ENCODE results near the gene PTPRT.

DNA sequence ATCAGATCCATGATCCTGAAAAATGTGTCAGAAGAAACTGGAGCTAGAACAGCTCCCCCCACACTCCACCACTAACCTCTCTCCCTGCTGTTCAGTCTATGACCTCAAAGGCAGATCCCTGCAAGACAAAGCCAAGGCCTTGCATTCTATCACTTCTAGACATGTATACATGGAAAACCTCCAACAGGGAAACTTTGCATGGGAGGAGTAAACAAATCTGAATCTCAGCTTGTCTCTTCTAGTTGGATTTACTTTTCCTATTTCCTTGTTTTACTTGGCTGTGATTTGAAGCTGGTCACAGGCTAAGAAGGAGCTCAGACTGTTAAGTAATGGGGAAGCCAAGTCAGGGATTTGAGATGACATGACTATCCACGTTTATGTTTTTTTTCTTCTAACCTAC is 1114.8 kb downstream of the PTPRT start:
- TF ChIP-seq, protein P1, sequence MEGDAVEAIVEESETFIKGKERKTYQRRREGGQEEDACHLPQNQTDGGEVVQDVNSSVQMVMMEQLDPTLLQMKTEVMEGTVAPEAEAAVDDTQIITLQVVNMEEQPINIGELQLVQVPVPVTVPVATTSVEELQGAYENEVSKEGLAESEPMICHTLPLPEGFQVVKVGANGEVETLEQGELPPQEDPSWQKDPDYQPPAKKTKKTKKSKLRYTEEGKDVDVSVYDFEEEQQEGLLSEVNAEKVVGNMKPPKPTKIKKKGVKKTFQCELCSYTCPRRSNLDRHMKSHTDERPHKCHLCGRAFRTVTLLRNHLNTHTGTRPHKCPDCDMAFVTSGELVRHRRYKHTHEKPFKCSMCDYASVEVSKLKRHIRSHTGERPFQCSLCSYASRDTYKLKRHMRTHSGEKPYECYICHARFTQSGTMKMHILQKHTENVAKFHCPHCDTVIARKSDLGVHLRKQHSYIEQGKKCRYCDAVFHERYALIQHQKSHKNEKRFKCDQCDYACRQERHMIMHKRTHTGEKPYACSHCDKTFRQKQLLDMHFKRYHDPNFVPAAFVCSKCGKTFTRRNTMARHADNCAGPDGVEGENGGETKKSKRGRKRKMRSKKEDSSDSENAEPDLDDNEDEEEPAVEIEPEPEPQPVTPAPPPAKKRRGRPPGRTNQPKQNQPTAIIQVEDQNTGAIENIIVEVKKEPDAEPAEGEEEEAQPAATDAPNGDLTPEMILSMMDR (IDR thresholded peaks at IDR 0.05) = no peak
- TF ChIP-seq, protein P2, sequence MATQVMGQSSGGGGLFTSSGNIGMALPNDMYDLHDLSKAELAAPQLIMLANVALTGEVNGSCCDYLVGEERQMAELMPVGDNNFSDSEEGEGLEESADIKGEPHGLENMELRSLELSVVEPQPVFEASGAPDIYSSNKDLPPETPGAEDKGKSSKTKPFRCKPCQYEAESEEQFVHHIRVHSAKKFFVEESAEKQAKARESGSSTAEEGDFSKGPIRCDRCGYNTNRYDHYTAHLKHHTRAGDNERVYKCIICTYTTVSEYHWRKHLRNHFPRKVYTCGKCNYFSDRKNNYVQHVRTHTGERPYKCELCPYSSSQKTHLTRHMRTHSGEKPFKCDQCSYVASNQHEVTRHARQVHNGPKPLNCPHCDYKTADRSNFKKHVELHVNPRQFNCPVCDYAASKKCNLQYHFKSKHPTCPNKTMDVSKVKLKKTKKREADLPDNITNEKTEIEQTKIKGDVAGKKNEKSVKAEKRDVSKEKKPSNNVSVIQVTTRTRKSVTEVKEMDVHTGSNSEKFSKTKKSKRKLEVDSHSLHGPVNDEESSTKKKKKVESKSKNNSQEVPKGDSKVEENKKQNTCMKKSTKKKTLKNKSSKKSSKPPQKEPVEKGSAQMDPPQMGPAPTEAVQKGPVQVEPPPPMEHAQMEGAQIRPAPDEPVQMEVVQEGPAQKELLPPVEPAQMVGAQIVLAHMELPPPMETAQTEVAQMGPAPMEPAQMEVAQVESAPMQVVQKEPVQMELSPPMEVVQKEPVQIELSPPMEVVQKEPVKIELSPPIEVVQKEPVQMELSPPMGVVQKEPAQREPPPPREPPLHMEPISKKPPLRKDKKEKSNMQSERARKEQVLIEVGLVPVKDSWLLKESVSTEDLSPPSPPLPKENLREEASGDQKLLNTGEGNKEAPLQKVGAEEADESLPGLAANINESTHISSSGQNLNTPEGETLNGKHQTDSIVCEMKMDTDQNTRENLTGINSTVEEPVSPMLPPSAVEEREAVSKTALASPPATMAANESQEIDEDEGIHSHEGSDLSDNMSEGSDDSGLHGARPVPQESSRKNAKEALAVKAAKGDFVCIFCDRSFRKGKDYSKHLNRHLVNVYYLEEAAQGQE (IDR thresholded peaks at IDR 0.05; ENCODE audit: insufficient read depth in 1 of 2, low read depth in 2 of 2, low read length in 1 of 2) = no peak
- TF ChIP-seq POLR2AphosphoS5 (IDR thresholded peaks at IDR 0.05; ENCODE audit: low read depth, low read length) (no peak), SIN3A (IDR thresholded peaks at IDR 0.05; ENCODE audit: borderline replicate concordance, insufficient read depth, low read depth, low read length) (no peak)

All from Panc1 (cell line).